ENCODE results near the gene ZRANB3. TPM values are rescaled to one million over a fixed set of nuclear protein-coding genes. Genes with fewer than 3 reads are reported as not detected.
"Not testable (repeated sequence)": the region's sequence is repeated elsewhere in the genome, so short reads cannot be mapped to it uniquely, and the experiment has no call there.

Gene ZRANB3
- total RNA-seq, 3 donors from 2014 or later: 5.0 to 5.8 (median 5.4) TPM

DNA sequence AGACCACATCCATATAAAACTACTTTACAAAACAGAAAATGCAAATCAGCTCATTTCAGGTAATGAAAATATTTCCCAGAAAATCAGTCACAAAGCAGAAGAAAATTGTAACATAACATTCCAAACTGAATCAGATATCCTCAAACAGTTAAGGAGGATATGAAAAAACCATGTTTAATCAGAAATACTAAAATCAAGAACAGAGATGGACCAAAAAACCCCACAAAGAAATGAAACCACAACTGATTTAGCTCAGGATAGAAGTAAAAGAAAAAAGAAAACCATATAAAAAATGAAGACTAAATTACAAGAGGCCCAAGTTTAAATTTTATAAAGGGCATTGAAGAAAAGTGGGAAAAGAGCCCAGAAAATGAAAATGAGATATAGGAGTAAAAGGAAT is 376.1 kb downstream of the ZRANB3 start:
- Mint-ChIP-seq H3K9me3 (no peaks in the 10 kb centered on the region), H3K36me3 (ENCODE audit: insufficient read depth) (peaks cover 70% of the 10 kb centered on the region), H3K4me1 (ENCODE audit: low read depth) (peaks cover 13% of the 10 kb centered on the region), H3K4me3 (no peak overlapping the region), H3K27me3 (ENCODE audit: low read depth) (no peaks in the 10 kb centered on the region)
- DNase-seq (no peak), ATAC-seq (no peak)

DNA sequence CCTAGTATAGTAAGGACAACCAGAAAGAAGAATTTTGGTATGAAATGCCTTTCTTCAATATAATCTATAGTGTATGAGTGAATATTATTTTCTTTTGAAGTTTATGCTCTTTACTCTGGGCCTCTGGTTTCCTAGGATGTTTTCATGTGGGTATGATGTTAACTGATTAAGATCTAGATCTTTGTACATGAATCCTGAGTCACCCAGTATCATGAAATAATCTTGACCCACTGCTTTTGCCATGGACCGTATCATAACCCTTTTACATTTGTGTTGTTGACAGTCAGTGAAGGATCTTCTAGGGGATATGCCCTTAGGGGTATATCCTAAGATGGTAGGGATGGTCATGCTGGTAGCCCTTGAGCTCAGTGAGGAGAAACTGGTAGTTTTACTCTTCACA is 378.7 kb downstream of the ZRANB3 start:
- peaks cover 54% of the 10 kb centered on the region for H3K36me3 Mint-ChIP-seq (ENCODE audit: insufficient read depth)
- no peaks in the 10 kb centered on the region for H3K9me3 Mint-ChIP-seq
- H3K4me1 Mint-ChIP-seq (ENCODE audit: low read depth): peaks cover 13% of the 10 kb centered on the region
- H3K27me3 Mint-ChIP-seq (ENCODE audit: low read depth): no peaks in the 10 kb centered on the region
- H3K4me3 Mint-ChIP-seq: no peak overlapping the region
- no peak for ATAC-seq
- DNase-seq: no peak

DNA sequence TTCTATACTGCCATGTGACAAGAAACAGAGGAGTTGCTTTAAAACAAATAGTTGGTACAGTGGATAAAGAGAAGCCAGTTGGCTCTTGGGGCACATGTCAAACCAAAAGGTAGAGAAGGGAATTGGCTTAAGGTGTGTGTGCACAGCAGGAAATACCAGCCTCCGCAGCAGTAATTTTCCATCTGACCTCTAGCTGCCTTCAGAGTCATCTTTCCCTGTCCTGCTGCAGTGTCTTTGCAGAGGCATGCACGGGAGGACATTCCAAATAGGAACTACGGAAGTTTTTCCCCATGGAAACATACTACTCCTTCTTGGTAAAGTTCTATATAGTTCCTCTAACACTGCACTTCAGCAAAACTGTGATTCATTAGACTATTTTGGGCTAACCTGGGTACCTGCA is 379.4 kb downstream of the ZRANB3 start:
- Mint-ChIP-seq H3K27me3 (ENCODE audit: low read depth) (no peaks in the 10 kb centered on the region), H3K36me3 (ENCODE audit: insufficient read depth) (peaks cover 53% of the 10 kb centered on the region), H3K4me3 (no peak overlapping the region), H3K9me3 (no peaks in the 10 kb centered on the region), H3K4me1 (ENCODE audit: low read depth) (peaks cover 13% of the 10 kb centered on the region)
- DNase-seq: no peak
- no peak for ATAC-seq

DNA sequence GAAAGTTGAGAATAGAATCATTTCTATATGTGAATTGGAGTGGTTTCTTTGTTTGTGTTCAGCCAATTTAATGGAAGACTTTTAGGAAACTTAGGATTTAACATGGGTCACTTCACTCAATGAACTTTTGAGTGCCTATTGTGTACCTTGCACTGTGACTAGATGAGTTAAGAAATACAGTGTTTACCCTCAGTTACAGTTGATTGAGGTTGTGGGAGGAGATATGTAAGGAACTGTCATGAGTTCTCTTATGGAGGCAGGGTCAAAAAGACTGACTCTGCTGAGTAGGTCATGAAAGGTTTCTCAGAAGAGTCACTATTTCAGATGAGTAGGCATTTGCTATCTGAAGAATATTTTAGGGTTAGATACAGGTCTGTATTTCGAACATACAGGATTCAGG is 380.3 kb downstream of the ZRANB3 start:
- no peaks in the 10 kb centered on the region for H3K27me3 Mint-ChIP-seq (ENCODE audit: low read depth)
- ATAC-seq: no peak
- H3K9me3 Mint-ChIP-seq: no peaks in the 10 kb centered on the region
- no peak overlapping the region for H3K4me3 Mint-ChIP-seq
- DNase-seq: no peak
- peaks cover 54% of the 10 kb centered on the region for H3K36me3 Mint-ChIP-seq (ENCODE audit: insufficient read depth)
- peaks cover 12% of the 10 kb centered on the region for H3K4me1 Mint-ChIP-seq (ENCODE audit: low read depth)

DNA sequence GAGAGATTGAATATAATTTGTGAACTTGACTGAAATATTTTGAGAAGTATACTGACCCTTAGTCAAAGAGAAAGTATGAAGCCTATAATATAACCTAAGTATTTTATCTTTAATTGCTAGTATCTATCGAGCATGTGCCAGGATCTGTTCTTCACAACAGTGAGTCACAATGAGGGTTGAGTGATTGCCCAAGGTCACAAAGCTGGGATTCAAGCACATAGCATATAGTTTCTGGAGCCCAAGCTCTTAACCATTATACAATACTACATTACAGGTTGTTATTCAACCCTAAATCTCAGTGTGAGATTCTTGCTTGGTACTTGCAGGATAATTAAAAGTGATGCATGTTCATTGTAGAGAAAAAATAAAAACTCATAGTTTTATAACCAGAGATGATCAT is 381.8 kb downstream of the ZRANB3 start:
- no peaks in the 10 kb centered on the region for H3K27me3 Mint-ChIP-seq (ENCODE audit: low read depth)
- DNase-seq (no peak), ATAC-seq (no peak)
- no peaks in the 10 kb centered on the region for H3K9me3 Mint-ChIP-seq
- peaks cover 5% of the 10 kb centered on the region for H3K4me1 Mint-ChIP-seq (ENCODE audit: low read depth)
- peaks cover 48% of the 10 kb centered on the region for H3K36me3 Mint-ChIP-seq (ENCODE audit: insufficient read depth)
- no peak overlapping the region for H3K4me3 Mint-ChIP-seq

DNA sequence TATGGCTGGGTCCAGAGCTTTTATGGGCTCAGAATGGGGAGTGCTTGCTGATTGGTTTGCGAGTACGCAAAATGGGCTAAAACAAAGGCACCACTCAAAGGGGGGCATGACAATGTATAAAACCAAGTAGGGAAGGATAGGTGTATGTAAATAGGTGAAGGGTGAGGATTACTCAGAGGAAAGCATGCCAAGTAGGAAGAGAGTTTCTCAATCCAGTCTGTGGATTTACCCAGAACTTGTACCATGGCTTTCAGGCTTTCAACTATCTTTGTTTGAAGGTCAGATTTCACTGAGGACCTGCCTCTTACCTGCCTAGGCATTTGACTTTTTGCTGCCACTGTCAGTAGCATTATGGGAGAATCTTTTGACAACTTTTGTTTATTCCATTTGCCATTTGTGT is 386.7 kb downstream of the ZRANB3 start:
- no peak for ATAC-seq
- no peak for DNase-seq

DNA sequence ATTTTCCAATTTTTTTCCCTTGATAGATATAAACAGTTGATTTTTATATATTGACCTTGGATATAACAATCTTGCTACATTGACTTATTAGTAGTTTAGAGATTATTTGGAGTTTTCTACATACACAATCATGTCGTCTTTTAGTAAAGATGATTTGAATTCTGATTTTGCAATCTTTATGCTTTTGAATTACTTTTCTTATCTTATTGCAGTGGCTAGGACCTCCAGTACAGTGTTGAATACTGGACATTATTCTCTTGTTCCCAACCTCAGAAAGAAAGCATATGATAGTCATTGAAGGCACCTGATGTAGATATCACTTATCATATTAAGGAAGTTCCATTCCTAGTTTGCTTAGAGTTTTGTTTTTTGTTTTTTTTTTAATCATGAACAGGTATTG is 388.7 kb downstream of the ZRANB3 start:
- Mint-ChIP-seq H3K36me3 (ENCODE audit: insufficient read depth) (peaks cover 56% of the 10 kb centered on the region), H3K4me1 (ENCODE audit: low read depth) (peaks cover 1% of the 10 kb centered on the region), H3K9me3 (peaks cover 12% of the 10 kb centered on the region), H3K4me3 (no peak overlapping the region), H3K27me3 (ENCODE audit: low read depth) (no peaks in the 10 kb centered on the region)
- DNase-seq: no peak
- no peak for ATAC-seq

More for the DNA sequence above, 386.7 kb downstream of the ZRANB3 start:
- H3K27me3 Mint-ChIP-seq (ENCODE audit: low read depth): no peaks in the 10 kb centered on the region
- peaks cover 1% of the 10 kb centered on the region for H3K4me1 Mint-ChIP-seq (ENCODE audit: low read depth)
- peaks cover 55% of the 10 kb centered on the region for H3K36me3 Mint-ChIP-seq (ENCODE audit: insufficient read depth)
- H3K9me3 Mint-ChIP-seq: peaks cover 12% of the 10 kb centered on the region
- H3K4me3 Mint-ChIP-seq: no peak overlapping the region

DNA sequence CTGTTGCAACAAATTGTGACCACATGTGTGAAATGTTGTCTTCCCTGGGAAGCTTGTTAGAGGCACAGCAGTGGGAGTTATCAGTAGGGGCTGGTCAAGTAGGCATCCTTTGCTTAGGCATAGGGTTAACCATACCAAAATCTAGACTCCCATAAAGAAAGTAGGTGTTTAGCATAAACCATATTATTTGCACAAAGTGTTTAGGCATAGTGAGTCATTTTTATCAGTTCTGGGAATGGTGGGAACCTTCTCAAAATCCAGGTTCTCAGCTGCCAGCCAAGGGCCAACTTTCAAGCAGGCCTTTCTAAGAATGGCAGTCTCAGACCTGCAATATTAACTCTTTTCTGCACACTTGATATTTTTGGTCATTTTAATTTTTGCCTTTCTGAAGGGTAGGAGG is 390.4 kb downstream of the ZRANB3 start:
- H3K9me3 Mint-ChIP-seq: peaks cover 12% of the 10 kb centered on the region
- H3K4me1 Mint-ChIP-seq (ENCODE audit: low read depth): peaks cover 1% of the 10 kb centered on the region
- peaks cover 62% of the 10 kb centered on the region for H3K36me3 Mint-ChIP-seq (ENCODE audit: insufficient read depth)

DNA sequence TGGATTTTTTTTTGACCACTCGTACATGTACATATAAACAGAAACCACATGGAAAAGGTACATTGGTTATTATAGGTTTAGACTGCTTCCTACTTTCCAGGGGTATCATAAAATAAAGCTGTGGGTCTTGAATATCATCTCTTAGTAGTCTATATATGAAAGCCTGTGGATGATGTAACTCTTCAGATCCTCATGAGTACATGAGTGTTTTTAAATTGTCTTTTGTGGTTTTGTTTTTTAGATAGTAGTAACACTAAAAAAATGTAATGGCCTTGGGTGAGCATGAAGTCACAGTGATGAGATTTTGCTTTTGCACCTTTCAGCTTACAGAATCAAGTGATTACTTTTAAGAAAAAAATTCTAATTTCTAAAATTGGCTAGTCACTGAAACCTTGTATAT is 398.7 kb downstream of the ZRANB3 start:
- no peak for ATAC-seq
- Mint-ChIP-seq H3K27me3 (ENCODE audit: low read depth) (no peaks in the 10 kb centered on the region), H3K9me3 (no peaks in the 10 kb centered on the region), H3K4me1 (ENCODE audit: low read depth) (peaks cover 2% of the 10 kb centered on the region), H3K36me3 (ENCODE audit: insufficient read depth) (peaks cover 54% of the 10 kb centered on the region), H3K4me3 (no peak overlapping the region)
- no peak for DNase-seq

More for the DNA sequence above, 390.4 kb downstream of the ZRANB3 start:
- no peaks in the 10 kb centered on the region for H3K27me3 Mint-ChIP-seq (ENCODE audit: low read depth)
- ATAC-seq (no peak), DNase-seq (no peak)
- H3K4me3 Mint-ChIP-seq: no peak overlapping the region

DNA sequence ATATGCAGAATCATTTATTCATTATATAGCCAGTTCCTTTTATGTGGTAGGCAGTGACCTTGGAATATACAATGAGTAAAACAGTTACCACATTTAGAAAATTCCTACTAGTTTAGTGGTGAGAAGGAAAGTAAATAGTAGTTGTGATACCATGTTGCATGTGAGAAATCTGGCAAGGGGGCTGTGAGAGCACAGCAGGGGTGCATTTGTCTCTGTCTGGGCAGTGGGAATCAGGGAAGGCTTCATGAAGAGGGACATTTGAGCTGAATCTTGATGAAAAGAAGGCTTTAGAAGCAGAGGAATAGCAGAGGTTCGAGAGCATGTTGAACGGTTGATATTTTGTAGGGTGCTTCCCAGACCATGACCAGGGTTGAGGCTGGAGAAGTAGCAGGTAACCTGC is 400.3 kb downstream of the ZRANB3 start:
- ATAC-seq: no peak
- DNase-seq: no peak
- H3K27me3 Mint-ChIP-seq (ENCODE audit: low read depth): no peaks in the 10 kb centered on the region
- H3K9me3 Mint-ChIP-seq: no peaks in the 10 kb centered on the region
- peaks cover 2% of the 10 kb centered on the region for H3K4me1 Mint-ChIP-seq (ENCODE audit: low read depth)
- H3K4me3 Mint-ChIP-seq: no peak overlapping the region
- H3K36me3 Mint-ChIP-seq (ENCODE audit: insufficient read depth): peaks cover 47% of the 10 kb centered on the region

DNA sequence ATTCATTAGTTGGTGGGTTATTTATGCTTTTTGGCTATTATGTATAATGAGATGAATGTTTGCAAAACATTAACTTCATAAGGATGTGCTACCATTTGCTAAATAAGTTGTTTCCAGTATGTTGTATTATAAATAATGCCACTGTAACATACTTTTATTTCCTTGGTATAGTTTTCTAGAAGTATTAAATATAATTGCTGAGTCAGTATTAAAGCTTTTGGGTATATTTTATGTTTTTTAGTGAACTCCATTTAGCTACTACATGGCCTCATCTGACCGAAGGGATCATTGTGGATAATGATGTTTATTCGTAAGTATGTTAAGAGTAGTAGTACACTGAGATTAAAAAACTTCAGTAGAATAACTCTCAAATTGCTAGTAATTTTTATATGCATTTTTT is 405.1 kb downstream of the ZRANB3 start:
- Mint-ChIP-seq H3K9me3 (no peaks in the 10 kb centered on the region), H3K27me3 (ENCODE audit: low read depth) (no peaks in the 10 kb centered on the region), H3K36me3 (ENCODE audit: insufficient read depth) (peaks cover 33% of the 10 kb centered on the region), H3K4me1 (ENCODE audit: low read depth) (peaks cover 2% of the 10 kb centered on the region), H3K4me3 (no peak overlapping the region)
- DNase-seq (no peak), ATAC-seq (no peak)

DNA sequence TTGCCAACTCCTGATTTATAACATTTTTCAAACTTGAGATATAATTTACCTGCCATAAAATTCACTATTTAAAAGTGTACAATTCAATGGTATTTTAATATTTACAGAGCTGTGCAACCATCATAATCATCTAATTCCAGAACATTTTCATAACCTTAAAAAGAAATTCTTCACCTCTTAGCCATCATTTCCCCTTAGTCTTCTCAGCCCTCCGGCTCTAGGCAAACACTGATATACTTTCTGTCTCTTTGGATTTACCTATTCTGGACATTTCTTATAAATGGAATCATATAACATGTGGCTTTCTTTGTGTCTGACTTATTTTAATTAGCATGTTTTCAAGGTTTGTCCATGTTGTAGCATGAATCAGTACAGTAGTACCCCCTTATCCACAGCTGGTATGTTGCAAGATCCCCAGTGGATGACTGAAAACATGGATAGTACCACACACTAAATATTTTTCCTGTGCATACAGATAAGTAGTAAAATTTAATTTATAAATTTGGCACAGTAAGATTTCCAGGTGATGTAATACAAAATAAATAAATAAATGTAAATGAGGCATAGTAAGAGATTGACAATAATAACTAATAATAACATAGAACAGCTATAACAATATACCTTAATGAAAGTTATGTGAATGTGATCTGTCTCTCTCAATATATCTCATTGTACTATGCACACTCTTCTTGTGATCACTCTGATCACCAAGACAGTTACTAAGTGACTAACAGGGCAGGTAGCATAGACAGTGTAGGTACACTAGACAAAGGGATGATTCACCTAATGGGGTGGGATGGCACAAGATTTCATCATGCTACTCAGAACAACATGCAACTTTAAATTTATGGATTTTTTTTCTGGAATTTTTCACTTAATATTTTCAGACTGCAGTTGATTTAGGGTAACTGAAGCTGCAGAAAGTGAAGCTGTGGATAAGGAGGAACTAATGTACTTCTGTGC is 405.8 kb downstream of the ZRANB3 start:
- peaks cover 33% of the 10 kb centered on the region for H3K36me3 Mint-ChIP-seq (ENCODE audit: insufficient read depth)
- ATAC-seq (no peak), DNase-seq (no peak)
- H3K9me3 Mint-ChIP-seq: no peaks in the 10 kb centered on the region
- no peaks in the 10 kb centered on the region for H3K27me3 Mint-ChIP-seq (ENCODE audit: low read depth)
- H3K4me1 Mint-ChIP-seq (ENCODE audit: low read depth): peaks cover 2% of the 10 kb centered on the region
- H3K4me3 Mint-ChIP-seq: no peak overlapping the region

DNA sequence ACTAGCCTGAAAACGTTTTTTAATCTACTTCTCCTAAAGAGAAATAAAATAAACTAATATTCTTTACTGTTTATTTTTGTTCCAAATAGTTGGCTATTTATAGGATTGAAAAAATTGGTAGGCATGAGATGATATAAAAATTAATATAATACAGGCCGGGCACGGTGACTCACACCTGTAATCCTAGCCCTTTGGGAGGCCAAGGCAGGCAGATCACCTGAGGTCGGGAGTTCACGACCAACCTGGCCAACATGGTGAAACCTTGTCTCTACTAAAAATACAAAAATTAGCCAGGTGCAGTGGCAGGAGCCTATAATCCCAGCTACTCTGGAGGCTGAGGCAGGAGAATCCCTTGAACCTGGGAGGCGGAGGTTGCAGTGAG is 409.4 kb downstream of the ZRANB3 start:
- H3K4me1 Mint-ChIP-seq (ENCODE audit: low read depth); ATAC-seq; H3K9me3 Mint-ChIP-seq; H3K4me3 Mint-ChIP-seq; DNase-seq; H3K27me3 Mint-ChIP-seq (ENCODE audit: low read depth): not testable (repeated sequence)
- H3K36me3 Mint-ChIP-seq (ENCODE audit: insufficient read depth): peaks cover 32% of the 10 kb centered on the region

DNA sequence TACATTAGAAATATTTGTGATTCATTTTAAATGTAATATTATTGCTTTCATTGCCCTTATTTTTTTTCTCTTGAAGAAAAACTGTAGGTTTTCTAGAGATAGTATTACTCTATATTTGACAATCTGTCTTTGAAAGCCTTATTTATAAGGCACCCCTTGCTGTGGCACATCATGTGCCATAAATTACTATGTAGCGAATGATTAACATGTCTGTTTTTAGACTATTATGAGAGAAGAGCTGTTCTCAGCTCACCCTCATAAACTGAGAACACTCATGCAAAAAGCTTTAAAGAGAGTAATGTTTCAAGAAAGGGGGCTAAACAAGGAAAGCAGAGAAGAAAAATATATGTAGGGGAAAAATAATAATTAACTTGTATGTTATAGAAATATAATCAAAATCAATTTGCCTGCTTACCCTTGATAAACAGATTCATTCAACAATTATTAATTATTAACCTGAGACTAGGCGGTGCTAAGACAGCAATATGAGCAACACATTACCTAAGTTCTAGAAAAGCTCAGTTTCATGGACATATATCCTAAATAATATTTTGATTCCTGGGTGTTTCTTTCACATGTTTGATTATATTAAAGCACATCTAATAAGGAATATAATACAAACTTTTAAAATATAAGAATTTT is 409.9 kb downstream of the ZRANB3 start:
- H3K36me3 Mint-ChIP-seq (ENCODE audit: insufficient read depth): peaks cover 32% of the 10 kb centered on the region
- no peak overlapping the region for H3K4me3 Mint-ChIP-seq
- H3K9me3 Mint-ChIP-seq: no peaks in the 10 kb centered on the region
- H3K27me3 Mint-ChIP-seq (ENCODE audit: low read depth): no peaks in the 10 kb centered on the region
- DNase-seq (no peak), ATAC-seq (no peak)
- H3K4me1 Mint-ChIP-seq (ENCODE audit: low read depth): peaks cover 2% of the 10 kb centered on the region

DNA sequence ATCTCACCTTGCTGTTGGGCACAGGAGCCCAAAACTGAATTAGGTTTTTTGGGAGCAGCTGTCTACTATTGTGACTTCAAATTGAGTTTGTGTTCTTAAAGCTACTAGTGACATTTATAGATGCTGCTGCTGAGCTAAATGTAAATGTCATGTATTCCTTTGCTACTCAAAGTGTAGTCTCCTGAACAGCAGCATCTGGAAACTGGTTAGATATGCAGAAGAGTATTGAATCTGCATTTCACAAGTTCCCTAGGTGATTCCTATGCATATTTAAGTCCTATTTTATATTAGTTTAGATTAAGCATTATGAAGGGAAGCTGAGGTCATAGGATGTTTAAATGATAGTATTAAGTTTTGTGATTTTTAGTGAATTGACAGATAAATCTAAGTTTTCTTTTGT is 411.4 kb downstream of the ZRANB3 start:
- Mint-ChIP-seq H3K4me3 (no peak overlapping the region), H3K9me3 (no peaks in the 10 kb centered on the region), H3K36me3 (ENCODE audit: insufficient read depth) (peaks cover 29% of the 10 kb centered on the region), H3K27me3 (ENCODE audit: low read depth) (no peaks in the 10 kb centered on the region), H3K4me1 (ENCODE audit: low read depth) (no peaks in the 10 kb centered on the region)
- DNase-seq (no peak), ATAC-seq (no peak)

Measured in activated T-cell treated with anti-CD3 and anti-CD28 coated beads, Interleukin-2, amount 50 U/mL, for 4 hours (primary cell).